Erythroblast (primary cell): Measurements from ENCODE around the gene REPIN1.

Experiments used
- GATA1 ChIP-seq: IDR thresholded peaks from 2 replicates; pipeline ENCODE4 v1.6.1; 2011; ENCODE audit warnings: low read depth, mild to moderate bottlenecking, control low read depth, low read length, moderate library complexity
- POLR2A ChIP-seq: IDR thresholded peaks from 2 replicates; pipeline ENCODE4 v1.6.1; 2011; ENCODE audit warnings: mild to moderate bottlenecking, low read length

DNA sequence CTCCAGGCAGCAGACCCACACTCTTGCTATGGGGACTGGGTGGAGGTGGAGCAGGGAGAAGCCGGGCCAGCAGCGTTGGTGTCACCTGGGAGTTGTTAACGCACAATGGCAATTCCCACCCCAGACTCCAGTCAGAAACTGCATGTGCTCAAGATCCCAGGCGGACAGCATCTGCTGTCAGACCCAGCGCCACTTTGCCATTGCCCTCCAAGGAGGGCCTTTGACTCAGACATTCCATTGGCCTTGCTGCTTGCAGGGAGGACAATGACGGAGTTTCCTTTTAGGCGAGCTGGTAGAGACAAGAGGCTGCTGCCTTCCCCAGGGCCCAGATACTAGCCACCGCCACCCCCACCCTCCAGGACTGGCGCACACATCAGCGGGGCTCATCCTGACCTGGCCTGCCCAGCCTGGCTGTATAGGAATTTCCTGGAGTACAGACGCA, 45.0 kb downstream of the REPIN1 start:
- no peak for TF ChIP-seq POLR2A
- TF ChIP-seq GATA1: no peak
